Smooth muscle cell (in vitro differentiated cells): ENCODE results near the gene GRIK4. TPM values are rescaled to one million over a fixed set of nuclear protein-coding genes. Genes with fewer than 3 reads are reported as not detected.

Experiments used
- DNase-seq: peaks from one replicate; lab custom pipeline; 2025; ENCODE audit not compliant: unreplicated experiment; lab: John Stamatoyannopoulos, UW
- H2AFZ ChIP-seq: fragments of 200-600 bp; sonication (generic); 2 replicates; pipeline ENCODE4 v1.6.0; 2016; ENCODE audit warnings: antibody characterized with exemption, low read depth, mild to moderate bottlenecking
- H3F3A ChIP-seq: fragments of 200-600 bp; sonication (generic); 2 replicates; pipeline ENCODE4 v1.6.0; 2017; ENCODE audit warnings: antibody characterized with exemption, low read depth
- H3K27ac ChIP-seq: fragments of 200-600 bp; sonication (generic); 2 replicates; pipeline ENCODE4 v1.5.1; 2016; ENCODE audit warnings: low read depth, mild to moderate bottlenecking
- H3K27me3 ChIP-seq: fragments of 200-600 bp; sonication (generic); 2 replicates; pipeline ENCODE4 v1.6.1; 2016; ENCODE audit warnings: low read depth, mild to moderate bottlenecking
- H3K36me3 ChIP-seq: fragments of 200-600 bp; sonication (generic); 2 replicates; pipeline ENCODE4 v1.5.1; 2016; ENCODE audit warnings: low read depth
- H3K4me1 ChIP-seq: fragments of 200-600 bp; sonication (generic); 2 replicates; pipeline ENCODE4 v1.5.1; 2016; ENCODE audit warnings: low read depth
- H3K4me2 ChIP-seq: fragments of 200-600 bp; sonication (generic); 2 replicates; pipeline ENCODE4 v1.6.0; 2016; ENCODE audit warnings: mild to moderate bottlenecking
- H3K4me3 ChIP-seq: fragments of 200-600 bp; sonication (generic); 2 replicates; pipeline ENCODE4 v1.5.1; 2016; ENCODE audit warnings: mild to moderate bottlenecking
- H3K79me2 ChIP-seq: fragments of 200-600 bp; sonication (generic); 2 replicates; pipeline ENCODE4 v1.6.0; 2016; ENCODE audit warnings: low read depth, mild to moderate bottlenecking
- H3K9ac ChIP-seq: fragments of 200-600 bp; sonication (generic); 2 replicates; pipeline ENCODE4 v1.6.0; 2016; ENCODE audit warnings: low read depth
- H3K9me3 ChIP-seq: fragments of 200-600 bp; sonication (generic); replicated peaks from 2 replicates; pipeline ENCODE4 v1.5.1; 2016; ENCODE audit warnings: low read depth
- H4K20me1 ChIP-seq: fragments of 200-600 bp; sonication (generic); 2 replicates; pipeline ENCODE4 v1.6.0; 2016; ENCODE audit warnings: low read depth
- CTCF ChIP-seq: fragments of 200-600 bp; sonication (generic); IDR thresholded peaks from 2 replicates; pipeline ENCODE4 v1.5.1; 2017; ENCODE audit warnings: borderline replicate concordance, mild to moderate bottlenecking, antibody characterized with exemption; ENCODE audit not compliant: insufficient read depth, poor library complexity, severe bottlenecking
- WGBS: methylation state at CpG from one replicate; pipeline ENCODE4 v1.1.7; 2016; ENCODE audit warnings: low lambda C conversion rate; 5-methylcytosine and 5-hydroxymethylcytosine counted together
- polyA plus RNA-seq: library from polyadenylated mRNA; unstranded; fragments of >200 nt; fragmentation: Nextera tagmentation; extraction: Ambion mirVana; gene quantifications from 2 replicates; pipeline ENCODE4 v1.2.1, GENCODE V29; 2016
- total RNA-seq: library from RNA; depleted of rRNA; stranded (reverse); fragments of >200 nt; gene quantifications from 2 replicates; pipeline ENCODE4 v1.2.3, GENCODE V29; 2014

The GRIK4 gene
- total and polyA plus RNA-seq, 2 experiments from 2014 or later: not detected

GRCh38 chr11:120932305-120932915 lies 420.9 kb downstream of the GRIK4 start:
- Histone ChIP-seq H2AFZ (no peak overlapping the region), H3K9ac (no peak overlapping the region), H3K4me1 (no peaks in the 10 kb centered on the region), H3K9me3 (no peaks in the 10 kb centered on the region), H3K4me3 (no peak overlapping the region), H4K20me1 (no peaks in the 10 kb centered on the region), H3K36me3 (no peaks in the 10 kb centered on the region), H3F3A (peaks cover 4% of the 10 kb centered on the region), H3K79me2 (no peaks in the 10 kb centered on the region), H3K27ac (no peak overlapping the region), H3K27me3 (peaks cover 14% of the 10 kb centered on the region), H3K4me2 (no peak overlapping the region)
- 61% methylated on average over 5 of the region's 5 CpGs for WGBS
- TF ChIP-seq CTCF: no peak
- no peak for DNase-seq

GRCh38 chr11:120936356-120936755 lies 424.8 kb downstream of the GRIK4 start:
- Histone ChIP-seq H3K27me3 (peaks cover 30% of the 10 kb centered on the region), H3K36me3 (no peaks in the 10 kb centered on the region), H3K4me3 (no peak overlapping the region), H3F3A (no peaks in the 10 kb centered on the region), H3K27ac (no peak overlapping the region), H3K4me1 (no peaks in the 10 kb centered on the region), H3K79me2 (no peaks in the 10 kb centered on the region), H2AFZ (no peak overlapping the region), H4K20me1 (no peaks in the 10 kb centered on the region), H3K4me2 (no peak overlapping the region), H3K9ac (no peak overlapping the region), H3K9me3 (no peaks in the 10 kb centered on the region)
- no peak for TF ChIP-seq CTCF
- WGBS: 93% methylated on average over 3 of the region's 3 CpGs
- no peak for DNase-seq

GRCh38 chr11:120937501-120937900 lies 426.0 kb downstream of the GRIK4 start:
- Histone ChIP-seq H3K27me3 (peaks cover 30% of the 10 kb centered on the region), H2AFZ (no peak overlapping the region), H3K27ac (no peak overlapping the region)

More at GRCh38 chr11:120937501-120937900, 426.0 kb downstream of the GRIK4 start:
- Histone ChIP-seq H3K4me2 (no peak overlapping the region), H4K20me1 (no peaks in the 10 kb centered on the region), H3K79me2 (no peaks in the 10 kb centered on the region), H3K36me3 (no peaks in the 10 kb centered on the region), H3K9ac (no peak overlapping the region), H3F3A (no peaks in the 10 kb centered on the region), H3K4me3 (no peak overlapping the region), H3K4me1 (no peaks in the 10 kb centered on the region), H3K9me3 (no peaks in the 10 kb centered on the region)
- DNase-seq: no peak
- 71% methylated on average over 5 of the region's 5 CpGs for WGBS
- TF ChIP-seq CTCF: no peak
